Measurements from ENCODE around the gene ATG9B. TPM values are rescaled to one million over a fixed set of nuclear protein-coding genes. Genes with fewer than 3 reads are reported as not detected.

Gene ATG9B
- total RNA-seq, 1 donor from 2014 or later, result 0.38 TPM

- DNase-seq (no peak), ATAC-seq (no peak)
- TF ChIP-seq CTCF (IDR thresholded peaks at IDR 0.05), result no peak
- no peak overlapping the region for H3K27ac ChIP-seq
- H3K4me3 ChIP-seq, result no peak overlapping the region
- H3K9me3 ChIP-seq, result no peaks in the 10 kb centered on the region
- no peaks in the 10 kb centered on the region for H3K27me3 ChIP-seq (ENCODE audit: low read depth)
- peaks cover 4% of the 10 kb centered on the region for H3K36me3 ChIP-seq
- intact Hi-C loops (cut with DNase I), result no loop called here
- H3K4me1 ChIP-seq, result peaks cover 24% of the 10 kb centered on the region
Observed at GRCh38 chr7:150997817-150998216, 26.5 kb downstream of the ATG9B start.

GRCh38 chr7:150997075-150997511, 27.2 kb downstream of the ATG9B start:
- Histone ChIP-seq H3K27ac (no peak overlapping the region), H3K27me3 (ENCODE audit: low read depth) (no peaks in the 10 kb centered on the region), H3K4me3 (peak overlapping the region; percentile 2), H3K9me3 (no peaks in the 10 kb centered on the region), H3K36me3 (peaks cover 4% of the 10 kb centered on the region), H3K4me1 (peaks cover 29% of the 10 kb centered on the region)
- no peak for ATAC-seq
- DNase-seq, result no peak
- TF ChIP-seq CTCF (IDR thresholded peaks at IDR 0.05), result no peak
- intact Hi-C loops (cut with DNase I), result no loop called here

- intact Hi-C loops (cut with DNase I), result no loop called here
- Histone ChIP-seq H3K36me3 (peaks cover 4% of the 10 kb centered on the region), H3K27me3 (ENCODE audit: low read depth) (no peaks in the 10 kb centered on the region), H3K9me3 (no peaks in the 10 kb centered on the region), H3K4me3 (peak overlapping the region; percentile 2), H3K4me1 (peaks cover 29% of the 10 kb centered on the region), H3K27ac (no peak overlapping the region)
- DNase-seq (no peak), ATAC-seq (no peak)
- no peak for TF ChIP-seq CTCF (IDR thresholded peaks at IDR 0.05)
Observed at GRCh38 chr7:150996376-150997074, 27.8 kb downstream of the ATG9B start.

- H3K27ac ChIP-seq, result no peak overlapping the region
- ATAC-seq (no peak), DNase-seq (no peak)
- no peak for TF ChIP-seq CTCF (IDR thresholded peaks at IDR 0.05)
- H3K9me3 ChIP-seq, result no peaks in the 10 kb centered on the region
- no peaks in the 10 kb centered on the region for H3K27me3 ChIP-seq (ENCODE audit: low read depth)
- intact Hi-C loops (cut with DNase I), result no loop called here
- H3K4me1 ChIP-seq, result peaks cover 31% of the 10 kb centered on the region
- H3K4me3 ChIP-seq, result peak overlapping the region; percentile 52
- peaks cover 4% of the 10 kb centered on the region for H3K36me3 ChIP-seq
Observed at GRCh38 chr7:150994838-150995510, 29.3 kb downstream of the ATG9B start.

GRCh38 chr7:150994141-150994837, 30.0 kb downstream of the ATG9B start:
- intact Hi-C loops (cut with DNase I), result no loop called here
- no peak for TF ChIP-seq CTCF (IDR thresholded peaks at IDR 0.05)
- DNase-seq, result no peak
- H3K36me3 ChIP-seq, result peaks cover 4% of the 10 kb centered on the region
- peak overlapping the region; percentile 52 for H3K4me3 ChIP-seq
- H3K27ac ChIP-seq, result peak overlapping the region; percentile 53
- no peaks in the 10 kb centered on the region for H3K9me3 ChIP-seq
- peak; percentile 57 to 70 for ATAC-seq
- H3K4me1 ChIP-seq, result peaks cover 38% of the 10 kb centered on the region
- H3K27me3 ChIP-seq (ENCODE audit: low read depth), result no peaks in the 10 kb centered on the region

Measured in lower lobe of right lung (tissue), 2 donors.